ENCODE data around the gene RALGDS. TPM values are rescaled to one million over a fixed set of nuclear protein-coding genes. Genes with fewer than 3 reads are reported as not detected.

RALGDS gene
- total and polyA plus RNA-seq, 9 of the 15 experiments (the other 6 are each of a cell fraction or from before 2014, with no cell fraction given) = 0.75 to 43.3 (median 27.1) TPM

DNA sequence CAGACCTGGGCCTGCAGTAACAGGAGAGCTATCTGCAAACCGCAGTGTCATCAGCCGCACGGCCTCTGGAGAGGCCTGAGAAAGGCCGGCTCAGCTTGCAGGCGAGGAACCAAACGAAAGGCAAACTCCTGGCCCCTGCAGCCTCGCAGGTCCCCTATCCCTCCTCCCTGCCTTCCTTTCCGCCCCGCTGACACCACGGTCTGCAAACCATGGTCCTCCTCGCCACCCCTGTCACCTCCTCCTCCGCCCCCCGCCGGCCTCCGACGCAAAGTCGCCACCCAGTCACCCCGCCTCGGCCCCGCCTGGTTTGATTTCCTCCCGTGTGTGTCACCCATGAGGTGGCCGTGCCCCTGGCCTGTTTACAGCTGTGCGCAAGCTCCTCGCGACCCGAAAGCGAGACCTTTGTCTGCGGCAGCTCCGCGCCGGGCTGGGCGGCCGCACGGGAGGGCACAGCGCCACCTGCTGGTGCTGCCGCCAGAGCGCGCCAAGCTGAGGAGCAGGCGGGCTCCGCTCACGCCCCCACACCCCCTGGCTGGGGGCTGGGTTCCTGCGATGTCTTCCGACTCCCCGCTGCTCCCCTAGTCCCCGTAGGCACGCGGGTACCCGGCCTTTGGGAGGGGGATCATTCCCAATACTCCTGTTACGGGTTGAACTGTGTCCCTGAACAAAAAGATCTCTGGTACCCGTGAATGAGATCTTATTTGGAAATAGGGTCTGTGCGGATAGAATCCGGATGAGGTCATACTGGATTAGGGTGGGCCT is 23.3 kb upstream of the RALGDS start (continued):
- TF ChIP-seq ZKSCAN8 (CRISPR knock-in tag; IDR thresholded peaks at IDR 0.05) = no peak
- no peak for TF ChIP-seq ZNF12 (CRISPR knock-in tag; IDR thresholded peaks at IDR 0.05)
- TF ChIP-seq, protein P1, sequence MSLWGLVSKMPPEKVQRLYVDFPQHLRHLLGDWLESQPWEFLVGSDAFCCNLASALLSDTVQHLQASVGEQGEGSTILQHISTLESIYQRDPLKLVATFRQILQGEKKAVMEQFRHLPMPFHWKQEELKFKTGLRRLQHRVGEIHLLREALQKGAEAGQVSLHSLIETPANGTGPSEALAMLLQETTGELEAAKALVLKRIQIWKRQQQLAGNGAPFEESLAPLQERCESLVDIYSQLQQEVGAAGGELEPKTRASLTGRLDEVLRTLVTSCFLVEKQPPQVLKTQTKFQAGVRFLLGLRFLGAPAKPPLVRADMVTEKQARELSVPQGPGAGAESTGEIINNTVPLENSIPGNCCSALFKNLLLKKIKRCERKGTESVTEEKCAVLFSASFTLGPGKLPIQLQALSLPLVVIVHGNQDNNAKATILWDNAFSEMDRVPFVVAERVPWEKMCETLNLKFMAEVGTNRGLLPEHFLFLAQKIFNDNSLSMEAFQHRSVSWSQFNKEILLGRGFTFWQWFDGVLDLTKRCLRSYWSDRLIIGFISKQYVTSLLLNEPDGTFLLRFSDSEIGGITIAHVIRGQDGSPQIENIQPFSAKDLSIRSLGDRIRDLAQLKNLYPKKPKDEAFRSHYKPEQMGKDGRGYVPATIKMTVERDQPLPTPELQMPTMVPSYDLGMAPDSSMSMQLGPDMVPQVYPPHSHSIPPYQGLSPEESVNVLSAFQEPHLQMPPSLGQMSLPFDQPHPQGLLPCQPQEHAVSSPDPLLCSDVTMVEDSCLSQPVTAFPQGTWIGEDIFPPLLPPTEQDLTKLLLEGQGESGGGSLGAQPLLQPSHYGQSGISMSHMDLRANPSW (CRISPR knock-in tag; IDR thresholded peaks at IDR 0.05) = no peak
- TF ChIP-seq SMAD3 (CRISPR knock-in tag; conservative IDR thresholded peaks at IDR 0.05) = no peak; the same call in 1 of the 2 replicates
- TF ChIP-seq, protein P2, sequence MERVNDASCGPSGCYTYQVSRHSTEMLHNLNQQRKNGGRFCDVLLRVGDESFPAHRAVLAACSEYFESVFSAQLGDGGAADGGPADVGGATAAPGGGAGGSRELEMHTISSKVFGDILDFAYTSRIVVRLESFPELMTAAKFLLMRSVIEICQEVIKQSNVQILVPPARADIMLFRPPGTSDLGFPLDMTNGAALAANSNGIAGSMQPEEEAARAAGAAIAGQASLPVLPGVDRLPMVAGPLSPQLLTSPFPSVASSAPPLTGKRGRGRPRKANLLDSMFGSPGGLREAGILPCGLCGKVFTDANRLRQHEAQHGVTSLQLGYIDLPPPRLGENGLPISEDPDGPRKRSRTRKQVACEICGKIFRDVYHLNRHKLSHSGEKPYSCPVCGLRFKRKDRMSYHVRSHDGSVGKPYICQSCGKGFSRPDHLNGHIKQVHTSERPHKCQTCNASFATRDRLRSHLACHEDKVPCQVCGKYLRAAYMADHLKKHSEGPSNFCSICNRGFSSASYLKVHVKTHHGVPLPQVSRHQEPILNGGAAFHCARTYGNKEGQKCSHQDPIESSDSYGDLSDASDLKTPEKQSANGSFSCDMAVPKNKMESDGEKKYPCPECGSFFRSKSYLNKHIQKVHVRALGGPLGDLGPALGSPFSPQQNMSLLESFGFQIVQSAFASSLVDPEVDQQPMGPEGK (CRISPR knock-in tag; IDR thresholded peaks at IDR 0.05; ENCODE audit: borderline replicate concordance) = no peak
- no peak for TF ChIP-seq MYBL2 (IDR thresholded peaks at IDR 0.05; ENCODE audit: low read depth)
- no peak for TF ChIP-seq MYBL2 (CRISPR knock-in tag; IDR thresholded peaks at IDR 0.05; ENCODE audit: borderline replicate concordance)
- TF ChIP-seq TEAD4 (IDR thresholded peaks at IDR 0.05; ENCODE audit: low read length) = no peak
- no peak for TF ChIP-seq TEAD4 (CRISPR knock-in tag; IDR thresholded peaks at IDR 0.05; ENCODE audit: borderline replicate concordance)
- TF ChIP-seq EP400 (IDR thresholded peaks at IDR 0.05) = peak; percentile 81
- TF ChIP-seq, protein P3, sequence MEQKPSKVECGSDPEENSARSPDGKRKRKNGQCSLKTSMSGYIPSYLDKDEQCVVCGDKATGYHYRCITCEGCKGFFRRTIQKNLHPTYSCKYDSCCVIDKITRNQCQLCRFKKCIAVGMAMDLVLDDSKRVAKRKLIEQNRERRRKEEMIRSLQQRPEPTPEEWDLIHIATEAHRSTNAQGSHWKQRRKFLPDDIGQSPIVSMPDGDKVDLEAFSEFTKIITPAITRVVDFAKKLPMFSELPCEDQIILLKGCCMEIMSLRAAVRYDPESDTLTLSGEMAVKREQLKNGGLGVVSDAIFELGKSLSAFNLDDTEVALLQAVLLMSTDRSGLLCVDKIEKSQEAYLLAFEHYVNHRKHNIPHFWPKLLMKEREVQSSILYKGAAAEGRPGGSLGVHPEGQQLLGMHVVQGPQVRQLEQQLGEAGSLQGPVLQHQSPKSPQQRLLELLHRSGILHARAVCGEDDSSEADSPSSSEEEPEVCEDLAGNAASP (IDR thresholded peaks at IDR 0.05) = no peak
- TF ChIP-seq ZNF184 (CRISPR knock-in tag; IDR thresholded peaks at IDR 0.05) = no peak
- no peak for TF ChIP-seq NFYB (IDR thresholded peaks at IDR 0.05; ENCODE audit: extremely low read depth, insufficient read length)
- TF ChIP-seq CREB1 (IDR thresholded peaks at IDR 0.05) = peak; percentile 30; the same call in 1 of the 2 replicates
- TF ChIP-seq CREB1 (CRISPR knock-in tag; IDR thresholded peaks at IDR 0.05) = 0 out of 2 replicates have a peak, but pooled peaks have one; percentile 17
- no peak for TF ChIP-seq DIDO1 (tag; IDR thresholded peaks at IDR 0.05; ENCODE audit: low read depth)
- TF ChIP-seq ZNF644 (tag; IDR thresholded peaks at IDR 0.05; ENCODE audit: low read depth) = no peak
- no peak for TF ChIP-seq SRSF1 (IDR thresholded peaks at IDR 0.05; ENCODE audit: low read depth, low read length)
- TF ChIP-seq, protein P4, sequence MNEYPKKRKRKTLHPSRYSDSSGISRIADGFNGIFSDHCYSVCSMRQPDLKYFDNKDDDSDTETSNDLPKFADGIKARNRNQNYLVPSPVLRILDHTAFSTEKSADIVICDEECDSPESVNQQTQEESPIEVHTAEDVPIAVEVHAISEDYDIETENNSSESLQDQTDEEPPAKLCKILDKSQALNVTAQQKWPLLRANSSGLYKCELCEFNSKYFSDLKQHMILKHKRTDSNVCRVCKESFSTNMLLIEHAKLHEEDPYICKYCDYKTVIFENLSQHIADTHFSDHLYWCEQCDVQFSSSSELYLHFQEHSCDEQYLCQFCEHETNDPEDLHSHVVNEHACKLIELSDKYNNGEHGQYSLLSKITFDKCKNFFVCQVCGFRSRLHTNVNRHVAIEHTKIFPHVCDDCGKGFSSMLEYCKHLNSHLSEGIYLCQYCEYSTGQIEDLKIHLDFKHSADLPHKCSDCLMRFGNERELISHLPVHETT (CRISPR knock-in tag; conservative IDR thresholded peaks at IDR 0.05 in 1 of 2, IDR thresholded peaks at IDR 0.05 in 1 of 2) = 0 out of 4 replicates have a peak, but pooled peaks of 1 of the 2 experiments have one; percentile 66
- TF ChIP-seq BCL6 (CRISPR knock-in tag; IDR thresholded peaks at IDR 0.05) = no peak
- no peak for TF ChIP-seq RCOR1 (IDR thresholded peaks at IDR 0.05; ENCODE audit: borderline replicate concordance in 1 of 2, low read depth in 2 of 2, low read length in 2 of 2)
